GM12892 (cell line): Measurements from ENCODE around the gene VPS9D1.

ENCODE experiments used
- POLR2A ChIP-seq: IDR thresholded peaks from 2 replicates; pipeline ENCODE4 v1.6.1; 2011; ENCODE audit warnings: low read depth, low read length, control low read depth
- POLR2AphosphoS5 ChIP-seq: IDR thresholded peaks from 2 replicates; pipeline ENCODE4 v1.6.1; 2011; ENCODE audit warnings: low read depth, low read length, control low read depth

- TF ChIP-seq POLR2AphosphoS5 (no peak), POLR2A (no peak)
Measured at GRCh38 chr16:89693931-89694783, 26.5 kb downstream of the VPS9D1 start.
